Measurements from ENCODE around the gene SIL1.
A peak's percentile ranks its signal among the peaks of the same experiment; 100 is the strongest.
"Not testable (repeated sequence)": the region's sequence is repeated elsewhere in the genome, so short reads cannot be mapped to it uniquely, and the experiment has no call there.

Gene SIL1

GRCh38 chr5:139062910-139063663, 135.1 kb downstream of the SIL1 start:
- Histone ChIP-seq H3K4me1 (ENCODE audit: control insufficient read depth, low read depth, low read length) (peaks cover 2% of the 10 kb centered on the region), H2BK120ac (ENCODE audit: low read depth, low read length) (no peak overlapping the region), H3K79me1 (ENCODE audit: low read length) (no peaks in the 10 kb centered on the region), H2BK5ac (ENCODE audit: low read length) (no peak overlapping the region), H3K4me2 (ENCODE audit: low read length) (no peak overlapping the region), H3K9ac (ENCODE audit: low read length) (no peak overlapping the region), H3K23ac (ENCODE audit: low read length) (no peak overlapping the region), H3K4me3 (ENCODE audit: low read length) (no peak overlapping the region), H3K18ac (ENCODE audit: low read length) (no peak overlapping the region), H3K36me3 (ENCODE audit: control insufficient read depth, insufficient read depth, low read length) (no peaks in the 10 kb centered on the region), H4K5ac (ENCODE audit: low read length) (no peak overlapping the region), H4K8ac (ENCODE audit: low read depth, low read length) (no peak overlapping the region), H2BK15ac (replicated peaks; ENCODE audit: low read depth) (no peak overlapping the region), H3K27ac (ENCODE audit: low read depth, low read length) (no peak overlapping the region), H3K27me3 (ENCODE audit: insufficient read depth, low read length, poor library complexity) (no peaks in the 10 kb centered on the region), H3K56ac (ENCODE audit: low read length) (no peak overlapping the region), H3K4ac (ENCODE audit: low read depth, low read length) (no peak overlapping the region), H2AK5ac (ENCODE audit: low read length) (no peak overlapping the region), H3K79me2 (ENCODE audit: control insufficient read depth, insufficient read depth, low read length) (no peaks in the 10 kb centered on the region)
- no CpG with 5 or more reads among the region's 1 CpG for WGBS (ENCODE audit: extremely low coverage, insufficient coverage, low lambda C conversion rate)
- DNase-seq: no peak

GRCh38 chr5:139061856-139062255, 136.3 kb downstream of the SIL1 start:
- DNase-seq: peak; percentile 70
- Histone ChIP-seq H3K27ac (ENCODE audit: low read depth, low read length) (no peak overlapping the region), H3K4me2 (ENCODE audit: low read length) (no peak overlapping the region), H2BK5ac (ENCODE audit: low read length) (no peak overlapping the region), H3K9ac (ENCODE audit: low read length) (no peak overlapping the region), H3K27me3 (ENCODE audit: insufficient read depth, low read length, poor library complexity) (no peaks in the 10 kb centered on the region), H3K4me1 (ENCODE audit: control insufficient read depth, low read depth, low read length) (peaks cover 2% of the 10 kb centered on the region), H2AK5ac (ENCODE audit: low read length) (no peak overlapping the region), H4K5ac (ENCODE audit: low read length) (no peak overlapping the region), H3K79me1 (ENCODE audit: low read length) (no peaks in the 10 kb centered on the region), H3K4ac (ENCODE audit: low read depth, low read length) (no peak overlapping the region), H3K56ac (ENCODE audit: low read length) (no peak overlapping the region), H3K79me2 (ENCODE audit: control insufficient read depth, insufficient read depth, low read length) (no peaks in the 10 kb centered on the region), H2BK120ac (ENCODE audit: low read depth, low read length) (no peak overlapping the region), H4K8ac (ENCODE audit: low read depth, low read length) (no peak overlapping the region), H3K4me3 (ENCODE audit: low read length) (no peak overlapping the region), H3K18ac (ENCODE audit: low read length) (no peak overlapping the region), H2BK15ac (replicated peaks; ENCODE audit: low read depth) (no peak overlapping the region), H3K23ac (ENCODE audit: low read length) (no peak overlapping the region), H3K36me3 (ENCODE audit: control insufficient read depth, insufficient read depth, low read length) (no peaks in the 10 kb centered on the region)
- WGBS (ENCODE audit: extremely low coverage, insufficient coverage, low lambda C conversion rate): no CpG with 5 or more reads among the region's 4 CpGs

GRCh38 chr5:139061274-139061673, 136.9 kb downstream of the SIL1 start:
- Histone ChIP-seq H3K4me2 (ENCODE audit: low read length) (no peak overlapping the region), H3K36me3 (ENCODE audit: control insufficient read depth, insufficient read depth, low read length) (no peaks in the 10 kb centered on the region), H3K79me2 (ENCODE audit: control insufficient read depth, insufficient read depth, low read length) (no peaks in the 10 kb centered on the region), H3K4me3 (ENCODE audit: low read length) (no peak overlapping the region), H3K56ac (ENCODE audit: low read length) (no peak overlapping the region), H2BK5ac (ENCODE audit: low read length) (no peak overlapping the region), H4K5ac (ENCODE audit: low read length) (no peak overlapping the region), H3K23ac (ENCODE audit: low read length) (no peak overlapping the region), H2AK5ac (ENCODE audit: low read length) (no peak overlapping the region), H3K27me3 (ENCODE audit: insufficient read depth, low read length, poor library complexity) (no peaks in the 10 kb centered on the region), H3K9ac (ENCODE audit: low read length) (no peak overlapping the region), H4K8ac (ENCODE audit: low read depth, low read length) (no peak overlapping the region), H3K27ac (ENCODE audit: low read depth, low read length) (no peak overlapping the region), H2BK15ac (replicated peaks; ENCODE audit: low read depth) (no peak overlapping the region), H3K4ac (ENCODE audit: low read depth, low read length) (no peak overlapping the region), H3K4me1 (ENCODE audit: control insufficient read depth, low read depth, low read length) (peaks cover 2% of the 10 kb centered on the region), H3K18ac (ENCODE audit: low read length) (no peak overlapping the region), H3K79me1 (ENCODE audit: low read length) (no peaks in the 10 kb centered on the region), H2BK120ac (ENCODE audit: low read depth, low read length) (no peak overlapping the region)
- DNase-seq: peak; percentile 46
- no CpG with 5 or more reads among the region's 5 CpGs for WGBS (ENCODE audit: extremely low coverage, insufficient coverage, low lambda C conversion rate)

GRCh38 chr5:139058121-139058520, 140.0 kb downstream of the SIL1 start:
- no peaks in the 10 kb centered on the region for H3K36me3 ChIP-seq (ENCODE audit: control insufficient read depth, insufficient read depth, low read length)
- no peaks in the 10 kb centered on the region for H3K27me3 ChIP-seq (ENCODE audit: insufficient read depth, low read length, poor library complexity)
- H3K27ac ChIP-seq (ENCODE audit: low read depth, low read length): no peak overlapping the region

GRCh38 chr5:139057045-139057939, 140.9 kb downstream of the SIL1 start:
- H3K4ac ChIP-seq (ENCODE audit: low read depth, low read length); H2BK5ac ChIP-seq (ENCODE audit: low read length); H3K4me1 ChIP-seq (ENCODE audit: control insufficient read depth, low read depth, low read length); H3K27me3 ChIP-seq (ENCODE audit: insufficient read depth, low read length, poor library complexity); H3K23ac ChIP-seq (ENCODE audit: low read length); H2BK120ac ChIP-seq (ENCODE audit: low read depth, low read length); H3K27ac ChIP-seq (ENCODE audit: low read depth, low read length); H4K5ac ChIP-seq (ENCODE audit: low read length); DNase-seq; H3K79me1 ChIP-seq (ENCODE audit: low read length); H3K4me3 ChIP-seq (ENCODE audit: low read length); H3K56ac ChIP-seq (ENCODE audit: low read length); H3K4me2 ChIP-seq (ENCODE audit: low read length); H3K79me2 ChIP-seq (ENCODE audit: control insufficient read depth, insufficient read depth, low read length); H3K36me3 ChIP-seq (ENCODE audit: control insufficient read depth, insufficient read depth, low read length); H3K9ac ChIP-seq (ENCODE audit: low read length); H4K8ac ChIP-seq (ENCODE audit: low read depth, low read length); H2AK5ac ChIP-seq (ENCODE audit: low read length); H3K18ac ChIP-seq (ENCODE audit: low read length); H2BK15ac ChIP-seq (replicated peaks; ENCODE audit: low read depth): not testable (repeated sequence)
- no CpG with 5 or more reads among the region's 7 CpGs for WGBS (ENCODE audit: extremely low coverage, insufficient coverage, low lambda C conversion rate)

More at GRCh38 chr5:139058121-139058520, 140.0 kb downstream of the SIL1 start:
- no peak overlapping the region for H3K56ac ChIP-seq (ENCODE audit: low read length)
- no peaks in the 10 kb centered on the region for H3K79me2 ChIP-seq (ENCODE audit: control insufficient read depth, insufficient read depth, low read length)
- H2BK120ac ChIP-seq (ENCODE audit: low read depth, low read length): no peak overlapping the region
- no peak overlapping the region for H4K8ac ChIP-seq (ENCODE audit: low read depth, low read length)
- H2AK5ac ChIP-seq (ENCODE audit: low read length): no peak overlapping the region
- no peak overlapping the region for H3K4ac ChIP-seq (ENCODE audit: low read depth, low read length)
- no peak overlapping the region for H4K5ac ChIP-seq (ENCODE audit: low read length)
- no peak overlapping the region for H2BK5ac ChIP-seq (ENCODE audit: low read length)
- no peak overlapping the region for H3K4me2 ChIP-seq (ENCODE audit: low read length)
- H3K9ac ChIP-seq (ENCODE audit: low read length): no peak overlapping the region
- no peak for DNase-seq
- H3K18ac ChIP-seq (ENCODE audit: low read length): no peak overlapping the region
- no peak overlapping the region for H3K4me3 ChIP-seq (ENCODE audit: low read length)
- no peak overlapping the region for H3K23ac ChIP-seq (ENCODE audit: low read length)
- H3K79me1 ChIP-seq (ENCODE audit: low read length): no peaks in the 10 kb centered on the region
- WGBS (ENCODE audit: extremely low coverage, insufficient coverage, low lambda C conversion rate): no CpG with 5 or more reads among the region's 2 CpGs
- H2BK15ac ChIP-seq (replicated peaks; ENCODE audit: low read depth): no peak overlapping the region
- peaks cover 4% of the 10 kb centered on the region for H3K4me1 ChIP-seq (ENCODE audit: control insufficient read depth, low read depth, low read length)

All from mesendoderm (in vitro differentiated cells).